GM12874 (cell line): Measurements from ENCODE around the gene CREB3L2.

Experiments used
- CTCF ChIP-seq: IDR thresholded peaks from 2 replicates; pipeline ENCODE4 v1.5.1; 2011; ENCODE audit warnings: low read depth, mild to moderate bottlenecking, control low read depth, low read length, moderate library complexity; ENCODE audit not compliant: insufficient read depth

The CREB3L2 gene

GRCh38 chr7:137992550-137993394 is 9.1 kb downstream of the CREB3L2 start:
- TF ChIP-seq CTCF: no peak

GRCh38 chr7:137992104-137992549 is 9.8 kb downstream of the CREB3L2 start:
- no peak for TF ChIP-seq CTCF

GRCh38 chr7:137990251-137990941 is 11.5 kb downstream of the CREB3L2 start:
- no peak for TF ChIP-seq CTCF

- TF ChIP-seq CTCF: no peak
These were observed 12.3 kb downstream of the CREB3L2 start for GRCh38 chr7:137989590-137989989.

- TF ChIP-seq CTCF: no peak
These were observed 12.8 kb downstream of the CREB3L2 start for GRCh38 chr7:137989094-137989493.

GRCh38 chr7:137987968-137988367 is 13.9 kb downstream of the CREB3L2 start:
- no peak for TF ChIP-seq CTCF

GRCh38 chr7:137987563-137987962 is 14.3 kb downstream of the CREB3L2 start:
- no peak for TF ChIP-seq CTCF
